Suprapubic skin (tissue), 3 donors: ENCODE data around the gene NCK2.

Experiments
- POLR2A ChIP-seq, 2 donors: fragments of 450-650 bp; IDR thresholded peaks; one replicate each; pipeline ENCODE4 v1.6.1; 2017; ENCODE audit warnings: antibody characterized with exemption in 2 of 2, mild to moderate bottlenecking in 2 of 2, moderate library complexity in 2 of 2
- TF ChIP-seq, protein P1 (sequence below), 2 donors: fragments of 200-600 bp in 1 of 2; fragments of 450-650 bp in 1 of 2; sonication (generic) in 1 of 2; IDR thresholded peaks; one replicate each; pipeline ENCODE4 v1.5.1; 2016 to 2019; ENCODE audit warnings: antibody characterized with exemption in 2 of 2, mild to moderate bottlenecking in 1 of 2, moderate library complexity in 1 of 2

DNA sequence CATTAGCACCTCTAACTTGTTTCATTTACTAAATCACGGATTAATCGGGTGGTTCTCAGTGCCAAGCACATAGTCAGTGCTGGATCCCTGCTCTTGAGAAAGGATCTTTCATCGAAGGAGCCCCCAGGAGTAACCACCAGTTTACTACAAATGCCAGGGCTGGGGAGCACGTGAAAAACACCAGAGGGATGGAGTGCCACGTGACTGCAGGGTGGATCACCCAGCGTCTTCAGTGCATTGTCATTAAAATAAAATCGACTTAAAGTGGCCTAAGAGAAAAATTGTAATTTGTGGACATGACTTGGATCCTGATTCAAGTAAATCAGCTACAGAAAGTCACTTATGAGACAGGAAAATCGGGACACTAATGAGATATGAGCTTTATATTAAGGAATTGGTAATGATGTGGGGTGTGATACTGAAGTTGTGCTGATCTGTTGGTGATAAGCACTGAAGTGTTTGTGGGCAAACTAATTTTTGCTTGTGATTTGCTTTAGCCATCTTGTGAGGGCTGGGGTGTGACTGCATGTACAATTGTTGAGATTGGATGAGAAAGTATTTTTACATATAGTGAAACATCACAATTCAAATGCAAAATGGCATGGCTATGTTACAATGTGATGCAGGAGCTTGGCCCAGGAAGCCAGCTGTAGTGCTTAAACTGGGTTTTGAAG, 63.8 kb downstream of the NCK2 start:
- no peak for TF ChIP-seq POLR2A (IDR thresholded peaks at IDR 0.05)
- TF ChIP-seq, protein P1, sequence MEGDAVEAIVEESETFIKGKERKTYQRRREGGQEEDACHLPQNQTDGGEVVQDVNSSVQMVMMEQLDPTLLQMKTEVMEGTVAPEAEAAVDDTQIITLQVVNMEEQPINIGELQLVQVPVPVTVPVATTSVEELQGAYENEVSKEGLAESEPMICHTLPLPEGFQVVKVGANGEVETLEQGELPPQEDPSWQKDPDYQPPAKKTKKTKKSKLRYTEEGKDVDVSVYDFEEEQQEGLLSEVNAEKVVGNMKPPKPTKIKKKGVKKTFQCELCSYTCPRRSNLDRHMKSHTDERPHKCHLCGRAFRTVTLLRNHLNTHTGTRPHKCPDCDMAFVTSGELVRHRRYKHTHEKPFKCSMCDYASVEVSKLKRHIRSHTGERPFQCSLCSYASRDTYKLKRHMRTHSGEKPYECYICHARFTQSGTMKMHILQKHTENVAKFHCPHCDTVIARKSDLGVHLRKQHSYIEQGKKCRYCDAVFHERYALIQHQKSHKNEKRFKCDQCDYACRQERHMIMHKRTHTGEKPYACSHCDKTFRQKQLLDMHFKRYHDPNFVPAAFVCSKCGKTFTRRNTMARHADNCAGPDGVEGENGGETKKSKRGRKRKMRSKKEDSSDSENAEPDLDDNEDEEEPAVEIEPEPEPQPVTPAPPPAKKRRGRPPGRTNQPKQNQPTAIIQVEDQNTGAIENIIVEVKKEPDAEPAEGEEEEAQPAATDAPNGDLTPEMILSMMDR (IDR thresholded peaks at IDR 0.05) = no peak
